Activated CD8-positive, alpha-beta memory T cell treated with anti-CD3 and anti-CD28 coated beads for 36 hours (primary cell): ENCODE data around the gene CYTH3. TPM values are rescaled to one million over a fixed set of nuclear protein-coding genes. Genes with fewer than 3 reads are reported as not detected.
"Not testable (repeated sequence)": the region's sequence is repeated elsewhere in the genome, so short reads cannot be mapped to it uniquely, and the experiment has no call there.

Source experiments
- CTCF ChIA-PET: fragments of 350-600 bp; sonication (Branson Sonifier 250); formaldehyde crosslinking; loops from one replicate; lab custom pipeline; 2021; ENCODE audit warnings: antibody characterized with exemption; lab: Charles Lee
- POLR2A ChIA-PET: fragments of 350-600 bp; sonication (Branson Sonifier 250); formaldehyde crosslinking; loops from one replicate; lab custom pipeline; 2021; ENCODE audit warnings: antibody characterized with exemption; lab: Charles Lee
- total RNA-seq, 2 experiments: library from RNA; stranded (reverse); gene quantifications; one replicate each; pipeline ENCODE4 v1.2.3, GENCODE V29; 2021

Gene CYTH3, protein sequence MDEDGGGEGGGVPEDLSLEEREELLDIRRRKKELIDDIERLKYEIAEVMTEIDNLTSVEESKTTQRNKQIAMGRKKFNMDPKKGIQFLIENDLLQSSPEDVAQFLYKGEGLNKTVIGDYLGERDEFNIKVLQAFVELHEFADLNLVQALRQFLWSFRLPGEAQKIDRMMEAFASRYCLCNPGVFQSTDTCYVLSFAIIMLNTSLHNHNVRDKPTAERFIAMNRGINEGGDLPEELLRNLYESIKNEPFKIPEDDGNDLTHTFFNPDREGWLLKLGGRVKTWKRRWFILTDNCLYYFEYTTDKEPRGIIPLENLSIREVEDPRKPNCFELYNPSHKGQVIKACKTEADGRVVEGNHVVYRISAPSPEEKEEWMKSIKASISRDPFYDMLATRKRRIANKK
- 1 to 10 TPM; 2.3 to 2.8 TPM for total RNA-seq

DNA sequence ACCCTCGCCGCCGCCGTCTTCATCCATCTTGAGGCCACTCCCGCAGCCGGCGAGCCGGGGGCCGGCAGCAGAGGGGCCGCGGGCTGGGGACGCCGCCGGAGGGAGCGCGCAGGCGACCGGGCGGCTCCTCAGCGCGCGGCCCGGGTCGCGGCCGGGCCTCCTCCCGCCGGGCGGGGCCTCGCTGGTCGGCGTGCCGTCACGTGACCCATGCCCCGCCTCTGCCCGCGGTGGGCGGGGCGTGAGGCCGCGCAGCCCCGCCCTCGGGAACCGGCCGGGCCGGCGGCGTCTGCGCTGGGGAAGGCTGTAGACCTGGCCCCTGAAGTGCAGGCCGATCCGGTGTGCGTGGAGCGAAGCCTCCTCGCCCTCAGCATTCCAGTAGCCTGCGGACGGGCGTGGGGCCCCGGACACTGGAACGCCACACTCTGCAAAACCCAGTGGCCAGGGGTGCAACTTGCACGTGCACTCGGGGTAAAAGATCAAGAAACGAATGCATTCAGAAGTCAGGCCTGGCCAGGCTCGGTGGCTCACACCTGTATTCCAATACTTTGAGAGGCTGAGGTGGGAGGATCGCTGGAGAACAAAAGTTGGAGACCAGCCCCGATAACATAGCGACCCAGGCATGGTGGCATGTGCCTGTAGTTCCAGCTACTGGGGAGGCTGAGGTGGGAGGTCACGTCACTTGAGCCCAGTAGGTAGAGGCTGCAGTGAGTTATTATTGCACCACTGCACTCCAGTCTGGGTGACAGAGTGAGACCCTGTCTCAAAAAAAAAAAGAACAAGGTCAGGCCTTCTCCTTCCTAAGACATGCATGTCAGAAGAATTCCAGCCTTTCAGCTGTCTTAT, at the start of gene CYTH3:
Gene CYTH3 (minus strand): TSS at position 144 of the 843 bp plus-strand sequence. CDS start 117 bp downstream, at position 27.
- ChIA-PET POLR2A (interaction anchor here (1.2 kb wide), 1 partner anchor 22 kb away, joined by 3 read pairs; no protein-coding TSS in a partner anchor), CTCF (no interaction called here)

DNA sequence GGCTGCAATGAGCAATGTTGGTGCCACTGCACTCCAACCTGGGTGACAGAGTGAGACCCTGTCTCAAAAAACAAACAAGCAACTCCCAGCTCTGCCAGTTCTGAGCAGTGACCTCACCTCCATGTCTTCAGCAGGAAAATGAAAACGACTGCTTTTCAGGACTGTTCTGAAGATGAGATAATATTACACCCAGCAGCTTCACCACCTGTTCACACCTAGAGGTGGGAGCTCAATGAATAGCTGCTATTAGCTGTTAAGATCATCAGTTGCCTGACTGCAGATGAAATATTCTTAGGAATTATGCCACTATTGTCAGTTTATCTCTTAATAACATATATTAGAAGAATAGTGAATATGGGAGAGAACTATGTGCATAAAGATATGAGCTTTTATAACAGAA, 48.4 kb upstream of the CYTH3 start:
- ChIA-PET POLR2A (no interaction called here), CTCF (interaction anchor here (0.9 kb wide), 1 partner anchor 217 kb away, joined by 3 read pairs; no protein-coding TSS in a partner anchor)

- ChIA-PET CTCF (interaction anchor here (0.6 kb wide), 1 partner anchor 99 kb away, joined by 4 read pairs; no protein-coding TSS in a partner anchor), POLR2A (no interaction called here)
Observed at GRCh38 chr7:6317797-6318438, 45.5 kb upstream of the CYTH3 start.

- ChIA-PET CTCF (no interaction called here), POLR2A (interaction anchor here (0.6 kb wide), 1 partner anchor 260 kb away, joined by 8 read pairs; no protein-coding TSS in a partner anchor)
Observed at GRCh38 chr7:6316226-6316625, 43.8 kb upstream of the CYTH3 start.

DNA sequence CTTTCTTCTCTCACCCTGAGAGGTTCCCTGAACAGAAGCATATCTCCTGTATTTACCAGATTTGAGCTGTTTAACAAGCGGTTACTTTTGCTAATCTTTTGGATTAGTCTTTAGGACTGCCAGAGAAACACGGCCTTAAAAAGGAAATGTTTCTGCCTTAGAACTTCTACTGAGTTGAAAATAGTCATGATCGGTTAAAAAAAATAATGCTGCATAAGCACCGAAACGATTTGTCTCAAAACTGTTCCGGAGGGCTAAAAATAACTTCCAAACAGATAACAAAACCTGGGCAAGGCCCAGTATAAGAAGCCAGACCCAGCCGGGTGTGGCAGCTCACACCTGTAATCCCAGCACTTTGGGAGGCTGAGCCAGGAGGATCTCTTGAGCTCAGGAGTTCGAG, 43.3 kb upstream of the CYTH3 start:
- CTCF ChIA-PET, result no interaction called here
- POLR2A ChIA-PET, result interaction anchor here (0.6 kb wide), 1 partner anchor 260 kb away, joined by 8 read pairs; no protein-coding TSS in a partner anchor

GRCh38 chr7:6310271-6310993, 38.0 kb upstream of the CYTH3 start:
- ChIA-PET CTCF (no interaction called here), POLR2A (no interaction called here)

GRCh38 chr7:6307762-6308161, 35.3 kb upstream of the CYTH3 start:
- CTCF ChIA-PET, result no interaction called here
- POLR2A ChIA-PET, result no interaction called here

GRCh38 chr7:6306471-6306870, 34.0 kb upstream of the CYTH3 start:
- ChIA-PET CTCF (no interaction called here), POLR2A (no interaction called here)

- ChIA-PET POLR2A (no interaction called here), CTCF (no interaction called here)
Observed at GRCh38 chr7:6305330-6305729, 32.9 kb upstream of the CYTH3 start.

DNA sequence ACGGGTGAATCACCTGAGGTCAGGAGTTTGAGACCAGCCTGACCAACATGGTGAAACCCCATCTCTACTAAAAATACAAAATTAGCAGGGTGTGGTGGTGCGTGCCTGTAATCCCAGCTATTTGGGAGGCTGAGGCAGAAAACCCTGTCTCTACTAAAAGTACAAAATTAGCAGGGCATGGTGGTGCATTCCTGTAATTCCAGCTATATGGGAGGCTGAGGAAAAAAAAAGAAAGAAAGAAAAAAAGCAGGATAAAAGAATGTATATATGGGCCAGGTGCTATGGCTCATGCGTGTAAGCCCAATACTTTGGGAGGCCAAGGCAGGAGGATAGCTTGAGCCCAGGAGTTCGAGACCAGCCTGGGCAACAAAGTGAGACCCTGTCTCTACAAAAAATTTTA, 29.0 kb upstream of the CYTH3 start:
- CTCF ChIA-PET, POLR2A ChIA-PET: not testable (repeated sequence)

DNA sequence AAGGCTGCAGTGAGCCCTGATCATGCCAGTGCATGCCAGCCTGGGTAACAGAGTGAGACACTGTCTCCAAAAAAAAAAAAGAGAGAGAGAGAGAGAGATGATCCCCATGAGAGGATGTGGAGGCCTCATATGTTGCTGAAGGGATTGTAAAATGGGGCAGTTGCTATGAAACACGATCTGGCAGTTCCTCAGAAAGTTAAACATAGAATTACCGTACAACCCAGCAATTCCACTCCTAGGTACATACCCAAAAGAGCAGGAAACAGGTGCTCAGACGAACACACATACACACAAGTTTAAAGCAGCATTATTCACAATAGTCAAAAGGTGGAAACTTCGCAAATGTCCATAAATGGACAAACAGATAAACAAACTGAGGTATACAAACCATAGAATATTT, 27.4 kb upstream of the CYTH3 start:
- ChIA-PET POLR2A (no interaction called here), CTCF (no interaction called here)

DNA sequence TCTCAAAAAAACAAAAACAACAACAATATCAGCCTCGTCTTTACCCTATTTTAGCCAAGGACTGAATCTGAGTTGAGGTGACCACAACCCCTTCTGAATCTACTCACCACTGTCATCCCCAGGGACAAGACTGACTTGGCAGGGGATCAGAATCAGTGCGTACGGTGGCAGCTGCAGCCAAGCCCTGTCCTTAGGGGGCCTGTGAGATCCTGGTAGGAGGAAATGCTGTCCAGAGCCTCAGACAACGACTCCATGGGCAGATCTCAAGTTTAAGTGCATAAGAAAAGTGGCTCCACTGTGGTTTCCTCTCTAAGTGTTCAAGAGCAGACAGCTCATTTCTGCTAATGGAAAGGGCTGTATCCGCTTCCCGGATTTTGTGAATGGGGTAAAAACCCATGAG, 22.4 kb upstream of the CYTH3 start:
- ChIA-PET CTCF (no interaction called here), POLR2A (no interaction called here)

GRCh38 chr7:6293202-6293601, 20.8 kb upstream of the CYTH3 start:
- ChIA-PET CTCF (no interaction called here), POLR2A (no interaction called here)

- POLR2A ChIA-PET, result not testable (repeated sequence)
- CTCF ChIA-PET, result interaction anchor here (0.7 kb wide), 1 partner anchor 14 kb away, joined by 3 read pairs; no protein-coding TSS in a partner anchor
Observed at GRCh38 chr7:6291941-6292340, 19.5 kb upstream of the CYTH3 start.

GRCh38 chr7:6291531-6291930, 19.1 kb upstream of the CYTH3 start:
- ChIA-PET CTCF (no interaction called here), POLR2A (no interaction called here)

DNA sequence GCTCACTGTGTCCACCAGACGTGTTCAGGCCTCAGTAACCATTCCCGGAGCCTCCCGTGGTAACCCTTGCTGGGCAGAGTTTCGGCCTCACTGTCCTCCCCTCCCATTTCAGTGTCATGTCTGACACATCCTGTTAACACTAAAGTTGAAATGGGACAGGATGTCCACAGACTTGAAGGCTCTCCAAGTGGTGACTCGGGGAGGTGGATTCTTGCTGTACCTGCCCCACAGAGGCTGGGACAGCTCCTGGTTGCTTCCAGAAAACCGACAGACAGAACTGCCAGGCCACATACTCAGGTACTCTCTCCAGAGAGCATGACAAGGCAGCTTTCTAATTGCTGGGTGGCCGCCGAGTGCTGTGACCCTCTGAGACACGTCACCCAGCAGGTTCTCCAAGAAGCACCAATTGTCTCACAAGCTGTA, 17.9 kb upstream of the CYTH3 start:
- ChIA-PET CTCF (interaction anchor here (0.7 to 0.8 kb wide), 2 partner anchors 55 to 195 kb away, joined by 3 read pairs; no protein-coding TSS in a partner anchor), POLR2A (no interaction called here)

- POLR2A ChIA-PET, result interaction anchor here (0.6 kb wide), 1 partner anchor 235 kb away, joined by 4 read pairs; no protein-coding TSS in a partner anchor
- CTCF ChIA-PET, result no interaction called here
Observed at GRCh38 chr7:6288270-6288860, 15.9 kb upstream of the CYTH3 start.

GRCh38 chr7:6286486-6286885, 14.1 kb upstream of the CYTH3 start:
- POLR2A ChIA-PET, result interaction anchor here (0.7 kb wide), 1 partner anchor 113 kb away, joined by 7 read pairs; no protein-coding TSS in a partner anchor

More at GRCh38 chr7:6286486-6286885, 14.1 kb upstream of the CYTH3 start:
- CTCF ChIA-PET, result no interaction called here
